NCI-H1436 treated with DMSO at 0.1 percent for 48 hours (cell line): ENCODE measurements around the gene ACOT13.
"Not testable (repeated sequence)": the region's sequence is repeated elsewhere in the genome, so short reads cannot be mapped to it uniquely, and the experiment has no call there.

ENCODE experiments used
- DNase-seq: peaks from one replicate; lab custom pipeline; 2025; lab: John Stamatoyannopoulos, UW

The ACOT13 gene

DNA sequence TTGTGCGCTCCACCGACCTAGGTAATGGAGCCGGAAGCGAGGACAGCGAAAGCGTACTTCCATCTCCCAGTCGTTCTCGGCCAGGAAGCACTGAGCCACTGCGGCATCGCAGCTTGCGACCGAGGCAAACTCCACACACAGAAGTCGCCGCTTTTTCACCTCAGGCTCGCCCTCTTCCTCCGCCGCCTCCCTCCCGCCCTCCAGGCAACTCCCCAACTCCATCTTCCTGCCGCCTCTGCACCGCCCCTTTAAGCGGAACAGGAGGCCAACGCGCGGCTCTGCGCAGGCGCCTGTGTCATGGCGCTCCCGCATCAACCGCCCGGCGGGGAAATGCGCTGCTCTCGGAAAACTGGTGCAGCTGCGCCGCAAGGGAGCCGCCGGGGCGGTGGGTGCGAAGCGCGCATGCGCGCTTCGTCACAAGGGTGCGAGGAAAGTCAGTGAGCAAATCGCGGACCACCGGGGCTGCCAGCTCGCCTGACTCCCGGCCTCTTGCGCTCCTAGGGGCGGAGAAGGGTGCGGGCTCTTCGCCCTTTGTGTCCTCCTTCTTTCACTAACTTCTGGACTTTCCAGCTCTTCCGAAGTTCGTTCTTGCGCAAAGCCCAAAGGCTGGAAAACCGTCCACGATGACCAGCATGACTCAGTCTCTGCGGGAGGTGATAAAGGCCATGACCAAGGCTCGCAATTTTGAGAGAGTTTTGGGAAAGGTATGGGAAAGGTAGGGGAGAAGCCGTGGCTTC is at the start of gene ACOT13, which contains the start of gene TDP2:
TSS of gene ACOT13 (plus strand) at position 437 of the 737 bp plus-strand sequence. CDS start at position 624, 187 bp downstream.
TSS of gene TDP2 (minus strand) at position 259 of the 737 bp plus-strand sequence. CDS start at position 222, 37 bp downstream.
- peak; percentile 77 for DNase-seq

DNA sequence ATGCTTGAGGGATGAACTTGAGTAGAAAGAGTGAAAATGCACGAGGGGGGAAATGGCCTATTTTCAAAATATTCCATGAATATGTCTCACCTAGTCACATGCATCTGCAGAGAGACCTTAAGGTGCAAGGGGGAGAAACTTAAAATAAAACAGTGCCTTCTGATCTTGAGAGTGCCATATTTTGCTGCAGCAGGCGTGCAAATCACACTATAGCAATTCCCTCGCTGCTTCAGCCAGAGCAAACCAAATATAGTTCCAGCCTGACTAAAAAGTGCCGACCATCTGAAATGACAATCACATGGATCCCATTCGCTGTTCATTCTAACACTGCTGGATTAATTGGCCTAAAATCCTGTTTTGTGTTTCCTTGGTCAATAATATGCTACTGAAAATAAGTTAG is 47.2 kb upstream of the ACOT13 start:
- DNase-seq = no peak

DNA sequence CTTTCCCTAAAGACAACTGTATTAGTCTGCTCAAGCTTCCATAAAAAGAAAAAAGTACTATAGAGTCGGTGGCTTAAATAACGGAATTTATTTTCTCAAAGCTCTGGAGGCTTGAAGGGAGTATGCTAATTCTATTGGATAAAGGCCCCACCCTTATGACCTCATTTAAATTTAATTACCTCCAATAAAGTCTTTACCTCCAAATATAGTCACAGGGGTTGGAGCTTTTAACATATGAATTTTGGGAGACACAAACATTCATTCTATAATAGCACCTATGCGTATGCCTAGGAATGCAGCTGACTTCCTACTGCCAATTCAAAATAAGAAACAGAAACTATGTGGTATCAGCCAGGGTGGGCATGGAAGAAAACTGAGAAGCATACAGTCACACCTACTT is 46.2 kb upstream of the ACOT13 start:
- no peak for DNase-seq

DNA sequence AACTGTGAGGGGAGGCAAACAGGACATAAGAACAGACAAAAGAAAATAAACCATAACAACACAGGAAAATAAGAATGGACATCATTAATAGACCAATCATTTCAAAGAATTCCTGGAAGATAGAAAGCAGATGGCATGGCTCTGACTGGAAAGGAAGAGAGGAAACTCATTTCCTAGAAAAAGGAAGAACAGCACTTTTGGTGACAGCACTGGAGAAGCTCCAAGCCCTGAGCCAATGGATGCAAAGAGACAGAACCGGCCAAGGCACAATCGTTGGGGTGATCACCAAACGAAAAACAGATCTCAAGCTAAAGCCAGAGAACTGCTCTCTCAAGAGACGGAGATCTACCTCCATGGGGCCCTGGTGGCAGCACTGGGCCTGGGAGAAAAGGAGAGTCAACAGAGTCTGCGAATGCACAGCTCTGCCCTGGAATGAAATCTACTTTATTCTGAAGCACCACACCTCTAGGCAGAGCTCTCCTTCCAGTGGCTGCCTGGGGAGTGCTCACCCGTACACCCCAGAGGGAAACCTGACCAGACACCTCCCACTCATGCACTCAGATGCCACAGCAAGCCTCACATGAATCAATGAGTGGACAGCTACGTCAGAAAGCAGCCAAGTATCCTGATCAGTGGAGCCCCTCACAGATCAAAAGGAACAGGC is 45.1 kb upstream of the ACOT13 start:
- no peak for DNase-seq

DNA sequence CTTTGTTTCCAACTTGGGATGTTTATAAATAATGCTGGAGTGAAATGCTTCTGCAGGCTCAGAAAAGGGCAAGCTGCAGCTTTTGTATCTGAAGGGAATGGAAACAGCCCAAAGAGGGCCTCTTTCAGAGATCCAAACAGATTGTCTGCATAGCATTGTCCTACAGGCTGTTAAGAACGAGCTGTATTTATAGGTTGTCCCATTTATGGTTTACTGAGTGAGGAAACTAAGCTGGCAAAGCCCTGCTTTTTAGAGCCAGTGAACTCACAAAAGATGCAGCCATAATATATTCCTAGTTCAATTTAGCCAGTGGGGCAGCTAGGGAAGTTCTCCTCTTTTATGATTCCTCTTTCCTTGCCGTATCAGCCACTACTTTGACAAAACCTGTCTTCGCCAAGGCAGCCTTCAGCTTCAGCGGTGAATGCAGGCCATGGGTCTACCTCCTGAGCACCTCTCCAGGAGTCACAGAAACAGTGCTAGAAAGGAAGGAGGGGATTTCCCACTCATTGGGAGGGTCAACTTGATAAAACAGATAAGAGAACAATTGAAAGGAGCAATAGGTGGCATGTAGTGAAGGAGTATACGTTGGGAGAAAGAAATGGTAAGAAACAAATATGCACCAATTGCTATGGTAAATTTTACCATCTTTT is 35.9 kb upstream of the ACOT13 start:
- no peak for DNase-seq

DNA sequence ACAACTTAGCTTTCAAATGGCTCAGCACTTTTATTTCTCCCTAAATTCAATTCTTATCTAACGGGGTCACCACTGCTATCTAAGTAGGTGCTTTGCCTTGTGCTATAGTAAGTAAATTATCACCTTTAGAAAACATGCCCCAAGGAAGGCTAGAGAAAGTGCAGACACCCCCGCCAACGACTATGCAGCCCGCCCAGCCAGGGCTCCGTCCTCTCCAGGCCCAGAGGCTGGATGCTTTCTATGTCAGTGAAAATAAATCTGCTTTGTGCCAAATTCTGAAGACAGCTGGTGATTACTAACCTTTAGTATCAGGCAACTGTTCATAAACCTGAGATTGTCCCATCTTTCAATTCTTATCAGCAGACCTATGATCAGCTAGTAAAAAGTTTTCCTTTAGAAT is 35.2 kb upstream of the ACOT13 start:
- DNase-seq = no peak

DNA sequence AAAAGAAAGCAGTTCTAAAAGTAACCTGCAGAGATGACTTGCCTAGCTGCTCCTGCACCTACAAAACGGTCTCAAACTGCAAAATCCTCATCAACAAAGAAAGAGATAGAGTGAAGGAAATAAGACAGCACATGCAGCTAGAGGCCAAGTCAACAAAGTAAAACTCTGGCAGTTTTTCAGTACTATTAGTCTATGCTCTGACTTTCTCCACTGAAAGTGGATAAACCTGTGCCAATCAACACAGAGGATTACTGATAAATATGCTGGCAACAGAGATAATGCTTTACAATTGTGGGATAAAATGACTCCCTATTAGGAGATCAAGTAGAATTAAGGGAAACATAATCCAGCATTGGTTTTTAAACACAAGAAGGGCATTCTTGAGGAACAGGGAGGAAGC is 34.3 kb upstream of the ACOT13 start:
- DNase-seq = no peak

DNA sequence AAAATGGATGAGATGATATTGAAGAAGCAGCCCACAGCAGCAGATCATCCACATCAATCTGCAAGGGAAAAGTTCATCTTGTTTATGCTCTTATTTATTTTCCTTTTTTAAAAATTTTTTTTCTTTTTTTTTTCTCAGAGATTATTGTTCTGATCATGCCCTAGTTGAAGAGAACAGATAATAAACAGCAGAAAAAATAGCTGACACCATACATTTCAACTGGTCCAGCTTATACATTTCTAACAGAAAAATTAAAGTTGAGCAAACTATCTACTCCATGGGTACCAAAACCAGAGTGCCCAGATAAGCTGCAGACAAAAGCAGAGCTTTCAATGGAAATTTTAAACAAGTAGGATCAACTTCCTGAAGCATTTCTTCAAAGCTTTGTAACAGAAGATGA is 30.2 kb upstream of the ACOT13 start:
- DNase-seq = no peak

DNA sequence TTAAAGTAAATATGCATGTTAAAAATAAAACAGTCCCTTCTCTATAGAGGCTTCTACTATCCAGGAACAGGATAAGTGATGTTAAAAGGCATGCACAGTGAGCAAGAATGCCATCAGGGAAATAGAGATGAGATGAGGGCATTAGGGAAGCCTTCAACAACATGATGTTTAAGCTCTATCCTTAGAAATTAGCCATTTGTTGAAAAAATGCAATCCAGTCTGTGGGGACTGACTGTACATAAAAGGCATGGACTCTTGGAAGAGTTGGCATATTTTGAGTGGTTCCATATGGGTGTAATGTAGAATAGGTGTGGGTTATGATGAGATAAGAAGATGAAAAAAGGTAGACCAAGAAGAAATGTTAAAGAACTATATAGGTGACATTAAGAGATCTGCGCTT is 26.7 kb upstream of the ACOT13 start:
- DNase-seq = no peak

DNA sequence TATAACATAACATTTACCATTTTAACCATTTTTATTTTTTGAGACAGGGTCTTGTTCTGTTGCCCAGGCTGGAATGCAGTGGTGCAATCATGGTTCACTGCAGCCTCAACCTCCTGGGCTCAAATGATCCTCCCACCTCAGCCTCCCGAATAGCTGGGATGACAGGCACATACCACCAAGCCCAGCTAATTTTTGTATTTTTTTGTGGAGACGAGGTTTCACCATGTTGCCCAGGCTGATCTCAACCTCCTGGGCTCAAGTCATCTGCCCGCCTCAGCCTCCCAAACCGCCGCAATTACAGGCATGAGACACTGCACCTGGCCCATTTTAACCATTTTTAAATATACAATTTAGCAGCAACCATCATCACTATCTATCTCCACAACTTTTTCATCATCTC is 26.2 kb upstream of the ACOT13 start:
- not testable (repeated sequence) for DNase-seq

DNA sequence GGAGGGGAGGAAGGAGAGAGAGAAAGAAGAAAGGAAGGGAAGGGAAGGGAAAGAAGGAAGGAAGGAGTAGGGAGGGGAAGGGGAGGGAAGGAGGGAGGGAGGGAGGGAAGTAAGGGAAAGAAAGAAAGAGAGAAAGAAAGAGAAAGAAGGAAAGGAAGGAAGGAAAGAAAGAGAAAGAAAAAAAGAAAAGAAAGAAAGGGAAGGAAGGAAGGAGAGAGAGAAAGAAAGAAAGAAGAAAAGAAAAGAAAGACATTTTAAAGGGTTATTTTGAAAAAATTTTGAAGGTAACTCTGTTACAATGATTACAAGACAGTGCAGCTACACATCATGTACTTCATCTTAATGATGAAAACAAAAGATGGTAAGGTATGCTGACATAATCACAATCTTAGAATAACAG is 24.8 kb upstream of the ACOT13 start:
- no peak for DNase-seq

DNA sequence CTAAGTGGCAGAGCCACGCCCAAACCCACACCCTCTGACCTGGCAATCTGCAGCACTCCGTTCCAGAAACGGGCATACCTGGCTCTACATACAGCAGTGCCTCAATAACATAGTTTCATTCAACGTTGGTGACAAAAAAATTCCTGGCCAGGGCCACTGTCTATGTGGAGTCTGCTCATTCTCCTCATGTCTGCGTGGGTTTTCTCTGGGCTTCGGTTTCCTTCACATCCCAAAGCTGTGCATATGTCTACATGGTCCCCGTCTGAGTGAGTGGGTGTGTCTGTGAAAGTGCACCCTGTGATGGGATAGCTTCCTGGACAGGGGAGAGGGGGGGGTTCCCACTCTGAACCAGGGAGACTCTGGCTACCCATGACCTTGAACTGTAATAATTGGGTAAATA is 23.0 kb upstream of the ACOT13 start:
- DNase-seq = no peak

DNA sequence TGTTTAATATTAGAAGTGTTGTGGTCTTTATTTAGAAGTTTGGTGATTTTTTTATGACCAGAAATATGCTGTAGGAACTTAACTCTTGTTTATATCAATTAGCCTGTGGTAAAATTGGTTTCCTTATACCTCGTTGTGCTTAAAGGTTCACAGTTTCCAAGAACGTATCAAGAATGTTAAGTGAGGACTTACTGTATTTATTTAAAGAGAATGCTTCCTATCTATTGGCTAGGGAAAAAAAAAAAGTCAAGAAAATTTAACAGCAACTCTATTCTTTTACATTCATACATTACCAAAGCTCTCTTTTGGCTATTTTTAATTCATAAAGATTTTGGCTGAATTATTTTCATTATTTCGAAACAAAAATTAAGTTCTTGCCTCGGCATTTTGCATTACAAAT is 22.5 kb upstream of the ACOT13 start:
- DNase-seq = no peak

DNA sequence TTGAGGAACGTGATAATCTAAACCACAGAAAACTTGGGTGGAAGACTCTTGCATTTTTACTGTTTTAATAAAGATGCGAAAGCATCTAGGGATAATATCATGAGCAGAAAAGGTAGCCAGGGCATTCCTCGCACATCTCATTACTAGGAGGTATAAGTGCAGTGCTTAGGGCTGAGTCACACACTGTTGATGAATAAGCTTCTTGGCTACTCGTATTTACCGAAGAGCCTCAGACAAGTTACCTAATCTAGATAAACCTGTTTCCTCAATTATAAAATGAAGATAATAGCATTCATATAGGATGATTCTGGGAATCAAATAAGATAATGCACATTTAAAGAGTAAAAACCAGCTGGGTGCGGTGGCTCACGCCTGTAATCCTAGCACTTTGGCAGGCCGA is 20.1 kb upstream of the ACOT13 start:
- DNase-seq = no peak

DNA sequence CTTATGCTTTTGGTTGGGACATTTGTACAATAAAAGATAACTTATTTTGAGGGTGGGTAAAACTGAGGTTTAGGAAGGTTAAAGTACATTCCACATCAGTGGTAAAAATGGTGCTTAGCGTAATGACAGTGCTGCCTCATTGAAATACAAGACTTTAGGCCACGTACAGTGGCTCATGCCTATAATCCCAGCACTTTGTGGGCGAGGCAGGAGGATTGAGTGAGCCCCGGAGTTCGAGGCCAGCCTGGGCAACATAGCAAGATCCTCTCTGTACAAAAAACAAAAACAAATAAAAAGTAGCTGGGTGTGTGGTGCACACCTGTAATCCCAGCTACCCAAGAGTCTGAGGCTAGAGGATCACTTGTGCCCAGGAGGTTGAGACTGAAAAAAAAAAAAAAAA is 18.6 kb upstream of the ACOT13 start:
- no peak for DNase-seq

DNA sequence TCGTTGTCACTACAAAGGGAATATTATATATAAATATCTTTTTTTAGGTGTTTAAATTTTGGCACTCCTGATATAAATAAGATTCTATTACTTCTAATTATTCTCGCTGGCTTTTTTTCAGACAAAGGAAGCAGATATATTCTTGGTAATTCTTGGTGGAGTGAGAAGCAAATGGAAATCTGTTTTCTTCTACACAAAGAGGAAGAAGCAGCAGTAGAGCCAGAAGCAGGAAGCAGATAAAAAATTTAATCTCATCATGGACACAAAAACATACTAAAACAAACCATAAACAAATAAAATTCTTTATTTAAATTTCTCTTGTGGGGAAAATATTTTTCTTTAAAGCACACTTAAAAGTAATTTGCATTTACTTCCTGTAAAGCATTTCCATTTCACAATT is 17.2 kb upstream of the ACOT13 start:
- DNase-seq = no peak

DNA sequence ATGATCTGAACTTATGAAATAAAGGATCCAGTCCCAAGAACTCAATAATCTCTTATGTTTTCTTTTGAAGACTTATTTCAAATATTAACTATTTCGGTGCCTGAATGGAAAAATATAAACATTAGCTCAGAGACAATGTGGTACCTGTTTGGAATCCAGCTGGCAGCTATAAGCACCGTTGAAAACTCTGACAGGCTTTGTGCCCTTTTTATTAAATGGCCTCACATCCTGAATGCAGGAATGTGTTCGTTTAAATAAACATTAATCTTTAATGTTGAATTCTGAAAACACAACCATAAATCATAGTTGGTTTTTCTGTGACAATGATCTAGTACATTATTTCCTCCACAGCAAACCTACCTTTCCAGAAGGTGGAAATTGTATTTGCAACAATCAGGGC is 16.5 kb upstream of the ACOT13 start:
- DNase-seq = no peak

DNA sequence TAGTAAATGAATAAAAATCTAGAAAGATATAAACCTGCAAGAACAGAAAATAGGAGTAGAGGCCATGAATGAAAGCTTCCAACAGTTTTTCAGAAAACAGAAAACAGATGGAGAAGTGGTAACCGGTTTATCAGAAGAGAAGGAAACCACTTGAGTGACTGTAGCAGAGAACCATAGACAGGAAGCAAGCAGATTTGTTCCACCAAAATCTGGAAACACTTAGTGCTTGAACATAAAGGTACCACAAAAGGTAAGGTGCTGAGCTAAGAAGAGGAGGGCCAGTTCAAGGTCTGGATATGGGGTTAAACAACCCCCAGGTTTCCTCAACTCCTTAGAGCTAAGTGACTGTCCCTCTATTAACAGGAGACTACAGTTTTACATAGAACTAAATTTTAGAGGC is 11.7 kb upstream of the ACOT13 start:
- DNase-seq = no peak

DNA sequence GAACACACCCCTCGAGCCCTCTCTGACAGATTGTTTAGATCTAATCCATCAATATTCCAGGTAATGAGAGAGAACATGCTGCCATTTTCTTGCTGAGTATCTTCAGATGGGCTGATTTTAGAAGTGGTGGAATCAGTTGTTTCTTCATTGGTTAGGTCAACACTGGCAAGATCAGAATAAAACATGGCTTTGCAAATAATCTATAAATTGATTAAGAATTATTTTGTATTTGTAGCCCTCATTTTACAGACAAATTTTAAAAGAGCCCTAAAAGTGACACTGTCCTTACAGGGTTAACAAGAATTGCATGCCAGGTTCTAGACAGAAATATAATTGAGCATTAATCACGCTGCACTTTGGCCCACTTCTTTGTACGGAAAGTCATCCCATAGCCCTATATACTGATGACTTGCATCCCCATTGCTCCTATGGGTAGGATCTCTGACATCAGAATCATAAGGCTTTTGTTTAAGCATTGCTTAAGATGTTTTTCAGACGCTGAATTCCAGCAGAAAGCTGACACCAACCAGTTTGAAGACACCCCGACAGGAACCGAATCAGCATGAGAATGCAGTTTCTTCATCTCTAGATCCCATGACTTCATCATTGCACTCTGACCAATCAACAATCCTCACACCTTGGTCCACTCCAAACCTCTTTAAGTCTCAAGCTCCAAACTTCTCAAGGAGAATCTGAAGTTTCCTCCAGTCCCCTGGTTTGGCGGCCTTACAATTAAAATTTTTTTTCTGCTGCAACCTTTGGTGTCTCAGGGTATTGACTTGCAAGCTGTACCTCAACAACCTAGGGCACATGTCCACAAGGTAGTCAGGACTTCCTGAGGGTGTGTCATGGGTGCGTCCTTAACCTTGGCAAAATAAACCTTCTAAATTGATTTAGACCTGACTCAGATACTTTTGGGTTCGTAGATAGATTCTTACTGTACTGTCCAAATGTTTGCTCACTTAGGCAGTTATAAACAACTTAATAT is 8.0 kb upstream of the ACOT13 start:
- no peak for DNase-seq

DNA sequence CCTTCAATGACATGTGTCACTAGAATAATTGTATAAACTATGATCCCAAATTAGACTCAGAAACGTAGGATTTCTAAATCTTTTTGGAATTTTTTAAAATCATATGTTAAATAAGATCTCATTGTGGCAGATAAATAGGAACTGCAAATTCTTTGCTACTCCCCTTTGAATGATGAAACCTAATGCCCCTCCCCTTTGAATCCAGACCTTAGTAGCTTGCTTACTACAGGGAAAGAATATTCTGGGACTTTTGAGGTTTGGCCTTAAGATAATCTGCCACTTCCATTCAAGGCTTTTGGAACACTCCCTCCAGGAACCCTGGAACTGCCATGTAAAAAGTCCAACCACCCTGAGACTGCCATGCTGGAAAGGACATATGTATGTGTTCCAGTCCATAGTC is 7.3 kb upstream of the ACOT13 start:
- DNase-seq = no peak

DNA sequence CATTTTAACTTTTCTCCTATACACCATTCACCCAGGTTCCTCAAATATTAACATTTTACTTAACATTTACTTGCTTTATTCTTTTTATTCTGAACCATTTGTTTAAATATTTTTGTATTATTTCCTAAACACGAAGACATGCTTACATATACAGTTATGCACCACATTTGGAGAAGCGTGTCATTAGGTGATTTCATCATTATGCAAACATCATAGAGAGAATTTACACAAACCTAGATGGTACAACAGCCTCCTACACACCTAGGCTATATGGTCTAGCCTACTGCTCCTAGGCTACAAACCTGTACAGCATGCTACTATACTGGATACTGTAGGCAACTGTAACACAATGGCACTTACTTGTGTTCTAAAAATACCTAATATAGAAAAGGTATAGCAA is 6.8 kb upstream of the ACOT13 start:
- no peak for DNase-seq

DNA sequence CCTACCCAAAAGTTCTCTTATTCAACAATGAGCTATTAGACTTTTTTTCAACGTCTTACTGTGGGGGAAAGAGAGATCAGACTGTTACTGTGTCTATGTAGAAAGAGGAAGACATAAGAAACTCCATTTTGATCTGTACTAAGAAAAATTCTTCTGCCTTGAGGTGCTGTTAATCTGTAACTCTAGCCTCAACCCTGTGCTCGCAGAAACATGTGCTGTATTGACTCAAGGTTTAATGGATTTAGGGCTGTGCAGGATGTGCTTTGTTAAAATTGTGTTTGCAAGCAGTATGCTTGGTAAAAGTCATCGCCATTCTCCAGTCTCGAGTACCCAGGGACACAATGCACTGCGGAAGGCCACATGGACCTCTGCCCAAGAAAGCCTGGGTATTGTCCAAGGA is 5.1 kb upstream of the ACOT13 start:
- not testable (repeated sequence) for DNase-seq
